NB4 (cell line): ENCODE data around the gene NFATC2.

Experiments
- CTCF ChIP-seq: IDR thresholded peaks from one replicate; pipeline ENCODE4 v1.5.1; 2012; ENCODE audit warnings: low read depth, low read length
- POLR2A ChIP-seq: IDR thresholded peaks from 2 replicates; pipeline ENCODE4 v1.6.1; 2011; ENCODE audit warnings: mild to moderate bottlenecking; ENCODE audit not compliant: insufficient read length; ENCODE audit errors: extremely low read depth

GRCh38 chr20:51359947-51360346, 182.6 kb downstream of the NFATC2 start:
- TF ChIP-seq POLR2A (no peak), CTCF (no peak)
